SU-DHL-6 (cell line): ENCODE results near the gene ZNF605.

Source experiments
- H2AFZ ChIP-seq: fragments of 200-600 bp; sonication (generic); 2 replicates; pipeline ENCODE4 v1.6.1; 2014; ENCODE audit warnings: low read depth, mild to moderate bottlenecking, moderate library complexity, mixed read lengths, antibody characterized with exemption, low read length; ENCODE audit not compliant: severe bottlenecking
- H3F3A ChIP-seq: fragments of 200-600 bp; shearing (Covaris generic); 2 replicates; pipeline ENCODE4 v1.6.0; 2016; ENCODE audit warnings: antibody characterized with exemption, mild to moderate bottlenecking; ENCODE audit not compliant: insufficient read depth
- H3K27ac ChIP-seq: fragments of 200-600 bp; sonication (generic); 2 replicates; pipeline ENCODE4 v1.5.1; 2016; ENCODE audit warnings: low read depth, mild to moderate bottlenecking, low read length, moderate library complexity, mixed read lengths
- H3K27me3 ChIP-seq: fragments of 200-600 bp; sonication (generic), shearing (Covaris generic); 2 replicates; pipeline ENCODE4 v1.6.0; 2014; ENCODE audit warnings: mild to moderate bottlenecking, low read length
- H3K36me3 ChIP-seq: fragments of 200-600 bp; sonication (generic); 2 replicates; pipeline ENCODE4 v1.6.1; 2014; ENCODE audit warnings: mild to moderate bottlenecking, low read length, mixed read lengths
- H3K4me2 ChIP-seq: fragments of 300-600, 200-600 bp; shearing (Covaris generic), sonication (generic); 2 replicates; pipeline ENCODE4 v1.6.0; 2014; ENCODE audit warnings: low read length, low read depth, mild to moderate bottlenecking; ENCODE audit not compliant: poor library complexity, severe bottlenecking
- H3K4me3 ChIP-seq: fragments of 200-600 bp; sonication (generic); 2 replicates; pipeline ENCODE4 v1.5.1; 2014; ENCODE audit warnings: antibody characterized with exemption, low read length, mild to moderate bottlenecking, mixed read lengths; ENCODE audit not compliant: insufficient read depth, poor library complexity, severe bottlenecking
- H3K79me2 ChIP-seq: fragments of 200-600 bp; sonication (generic); 2 replicates; pipeline ENCODE4 v1.6.1; 2014; ENCODE audit warnings: mild to moderate bottlenecking, low read length, moderate library complexity; ENCODE audit not compliant: insufficient read depth
- H3K9ac ChIP-seq: fragments of 200-600 bp; sonication (generic); 2 replicates; pipeline ENCODE4 v1.7.0; 2014; ENCODE audit warnings: mild to moderate bottlenecking, low read length
- H3K9me2 ChIP-seq: fragments of 200-600 bp; sonication (generic); replicated peaks from 2 replicates; pipeline ENCODE4 v1.6.1; 2014; ENCODE audit warnings: low read length; ENCODE audit not compliant: insufficient read depth
- H3K9me3 ChIP-seq: fragments of 200-600 bp; sonication (generic); 2 replicates; pipeline ENCODE4 v1.6.1; 2014; ENCODE audit warnings: low read length, mixed read lengths; ENCODE audit not compliant: insufficient read depth
- H4K20me1 ChIP-seq: fragments of 200-600 bp; sonication (generic); 2 replicates; pipeline ENCODE4 v1.6.1; 2014; ENCODE audit warnings: low read depth, mild to moderate bottlenecking, antibody characterized with exemption, low read length, moderate library complexity, mixed read lengths
- CTCF ChIP-seq: fragments of 200-600 bp; sonication (generic); IDR thresholded peaks from one replicate; pipeline ENCODE4 v1.5.1; 2017; ENCODE audit warnings: antibody characterized with exemption, mild to moderate bottlenecking, low read length, moderate library complexity; ENCODE audit not compliant: insufficient read depth, poor library complexity, severe bottlenecking
- EZH2phosphoT487 ChIP-seq: fragments of 200-600 bp; sonication (generic), shearing (Covaris generic); conservative IDR thresholded peaks from 2 replicates; pipeline ENCODE4 v1.6.1; 2018; ENCODE audit warnings: mild to moderate bottlenecking, antibody characterized with exemption, low read length, moderate library complexity, mixed read lengths

Gene ZNF605

DNA sequence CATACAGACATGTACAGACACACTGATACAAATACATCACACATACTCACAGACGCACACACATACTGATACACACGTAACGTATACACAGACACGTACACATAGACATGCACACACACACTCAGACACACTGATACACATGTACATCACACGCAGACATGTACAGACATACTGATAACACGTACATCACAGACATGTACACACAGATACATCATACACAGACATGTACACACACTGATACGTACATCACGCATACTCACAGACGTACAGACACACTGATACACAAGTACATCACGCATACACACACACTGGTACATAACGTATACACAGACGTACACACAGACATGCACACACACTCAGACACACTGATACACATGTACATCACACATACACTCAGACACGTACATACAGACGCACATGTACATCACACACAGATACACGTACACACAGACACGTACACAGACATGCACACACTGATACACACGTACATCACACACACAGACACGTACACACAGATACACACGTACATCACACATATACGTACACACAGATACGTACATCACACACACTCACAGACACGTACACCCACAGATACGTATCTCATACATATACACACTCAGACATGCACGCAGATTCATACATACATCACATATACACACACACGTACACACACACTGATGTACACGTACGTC lies 5.1 kb downstream of the ZNF605 start:
- Histone ChIP-seq H3K4me2 (no peak overlapping the region), H3K4me3 (no peak overlapping the region), H3F3A (peaks cover 13% of the 10 kb centered on the region; the same call in 1 of the 2 replicates), H4K20me1 (no peaks in the 10 kb centered on the region), H3K9me2 (no peaks in the 10 kb centered on the region), H3K27ac (no peak overlapping the region), H2AFZ (no peak overlapping the region), H3K9me3 (peaks cover 43% of the 10 kb centered on the region; the same call in 1 of the 2 replicates), H3K79me2 (peaks cover 24% of the 10 kb centered on the region), H3K9ac (no peak overlapping the region), H3K36me3 (peaks cover 5% of the 10 kb centered on the region; the same call in 1 of the 2 replicates), H3K27me3 (no peaks in the 10 kb centered on the region)
- TF ChIP-seq EZH2phosphoT487 (no peak), CTCF (no peak)

- TF ChIP-seq EZH2phosphoT487 (no peak), CTCF (no peak)
- no peak overlapping the region for H3K4me2 ChIP-seq
- peaks cover 8% of the 10 kb centered on the region; the same call in 1 of the 2 replicates for H3F3A ChIP-seq
- no peak overlapping the region for H3K4me3 ChIP-seq
- H3K27ac ChIP-seq: no peak overlapping the region
- no peaks in the 10 kb centered on the region for H4K20me1 ChIP-seq
- H3K9me2 ChIP-seq: no peaks in the 10 kb centered on the region
- peaks cover 5% of the 10 kb centered on the region; the same call in 1 of the 2 replicates for H3K36me3 ChIP-seq
- H3K27me3 ChIP-seq: no peaks in the 10 kb centered on the region
- no peak overlapping the region for H3K9ac ChIP-seq
- peaks cover 24% of the 10 kb centered on the region for H3K79me2 ChIP-seq
- peaks cover 43% of the 10 kb centered on the region; the same call in 1 of the 2 replicates for H3K9me3 ChIP-seq
- no peak overlapping the region for H2AFZ ChIP-seq
These were observed 5.9 kb downstream of the ZNF605 start for GRCh38 chr12:132949936-132950837.

- Histone ChIP-seq H3K79me2 (peaks cover 18% of the 10 kb centered on the region; the same call in 1 of the 2 replicates), H3K27me3 (no peaks in the 10 kb centered on the region), H3K9me3 (peaks cover 37% of the 10 kb centered on the region; the same call in 1 of the 2 replicates), H3K4me3 (no peak overlapping the region), H4K20me1 (no peaks in the 10 kb centered on the region), H3K9me2 (no peaks in the 10 kb centered on the region), H3K9ac (no peak overlapping the region), H3F3A (no peaks in the 10 kb centered on the region), H3K4me2 (no peak overlapping the region), H3K36me3 (peaks cover 15% of the 10 kb centered on the region), H2AFZ (no peak overlapping the region), H3K27ac (no peak overlapping the region)
- TF ChIP-seq EZH2phosphoT487 (no peak), CTCF (no peak)
These were observed 7.7 kb downstream of the ZNF605 start for GRCh38 chr12:132948146-132949066.
